Measurements from ENCODE around the gene CPED1.

GRCh38 chr7:121271098-121271497, 282.6 kb downstream of the CPED1 start:
- TF ChIP-seq SIN3A (IDR thresholded peaks at IDR 0.05; ENCODE audit: borderline replicate concordance, insufficient read depth, low read length) (no peak), POLR2AphosphoS5 (IDR thresholded peaks at IDR 0.05; ENCODE audit: low read depth, low read length) (no peak)
